ENCODE data around the gene AMPD3. TPM values are rescaled to one million over a fixed set of nuclear protein-coding genes. Genes with fewer than 3 reads are reported as not detected.
A peak's percentile ranks its signal among the peaks of the same experiment; 100 is the strongest.

AMPD3 gene
- total RNA-seq, 1 experiment from 2014 or later: 5.4 TPM

GRCh38 chr11:10498022-10498400, 42.9 kb downstream of the AMPD3 start:
- no peak for DNase-seq (ENCODE audit: unreplicated experiment)
- no peak overlapping the region for H3K4me3 Mint-ChIP-seq (ENCODE audit: unreplicated experiment)
- no peaks in the 10 kb centered on the region for H3K9me3 Mint-ChIP-seq (ENCODE audit: unreplicated experiment)
- no peak for TF ChIP-seq CTCF (IDR thresholded peaks at IDR 0.05; ENCODE audit: unreplicated experiment)
- POLR2A ChIA-PET: interaction anchor here (0.6 to 1.6 kb wide), 4 partner anchors 8 to 222 kb away, joined by 3 to 5 read pairs (median 4); no protein-coding TSS in a partner anchor
- no peak overlapping the region for H3K27ac Mint-ChIP-seq (ENCODE audit: low read depth, unreplicated experiment)
- H3K27me3 Mint-ChIP-seq (ENCODE audit: insufficient read depth, unreplicated experiment): no peaks in the 10 kb centered on the region
- BruUV-seq (replicated peaks): no TSS peak
- no peaks in the 10 kb centered on the region for H3K4me1 Mint-ChIP-seq (ENCODE audit: insufficient read depth, unreplicated experiment)
- CTCF ChIA-PET: no interaction called here
- intact Hi-C loops (cut with micrococcal nuclease): no loop called here
- H3K36me3 Mint-ChIP-seq (ENCODE audit: insufficient read depth, unreplicated experiment): peaks cover 7% of the 10 kb centered on the region

- H3K27ac Mint-ChIP-seq (ENCODE audit: low read depth, unreplicated experiment): no peak overlapping the region
- intact Hi-C loops (cut with micrococcal nuclease): no loop called here
- DNase-seq (ENCODE audit: unreplicated experiment): no peak
- TF ChIP-seq CTCF (IDR thresholded peaks at IDR 0.05; ENCODE audit: unreplicated experiment): no peak
- BruUV-seq (replicated peaks): no TSS peak
- peaks cover 4% of the 10 kb centered on the region for H3K36me3 Mint-ChIP-seq (ENCODE audit: insufficient read depth, unreplicated experiment)
- no peaks in the 10 kb centered on the region for H3K9me3 Mint-ChIP-seq (ENCODE audit: unreplicated experiment)
- CTCF ChIA-PET: no interaction called here
- no peak overlapping the region for H3K4me3 Mint-ChIP-seq (ENCODE audit: unreplicated experiment)
- H3K4me1 Mint-ChIP-seq (ENCODE audit: insufficient read depth, unreplicated experiment): no peaks in the 10 kb centered on the region
- H3K27me3 Mint-ChIP-seq (ENCODE audit: insufficient read depth, unreplicated experiment): no peaks in the 10 kb centered on the region
- POLR2A ChIA-PET: interaction anchor here (0.7 to 1.6 kb wide), 2 partner anchors 20 to 223 kb away, joined by 3 to 5 read pairs; no protein-coding TSS in a partner anchor
Measured at GRCh38 chr11:10498426-10499250, 43.6 kb downstream of the AMPD3 start.

GRCh38 chr11:10499452-10499851, 44.4 kb downstream of the AMPD3 start:
- POLR2A ChIA-PET: no interaction called here
- no peak for TF ChIP-seq CTCF (IDR thresholded peaks at IDR 0.05; ENCODE audit: unreplicated experiment)
- intact Hi-C loops (cut with micrococcal nuclease): no loop called here
- no peaks in the 10 kb centered on the region for H3K9me3 Mint-ChIP-seq (ENCODE audit: unreplicated experiment)
- no peak overlapping the region for H3K27ac Mint-ChIP-seq (ENCODE audit: low read depth, unreplicated experiment)
- CTCF ChIA-PET: no interaction called here
- peaks cover 4% of the 10 kb centered on the region for H3K36me3 Mint-ChIP-seq (ENCODE audit: insufficient read depth, unreplicated experiment)
- H3K27me3 Mint-ChIP-seq (ENCODE audit: insufficient read depth, unreplicated experiment): no peaks in the 10 kb centered on the region
- DNase-seq (ENCODE audit: unreplicated experiment): peak; percentile 54
- H3K4me1 Mint-ChIP-seq (ENCODE audit: insufficient read depth, unreplicated experiment): no peaks in the 10 kb centered on the region
- no peak overlapping the region for H3K4me3 Mint-ChIP-seq (ENCODE audit: unreplicated experiment)
- no TSS peak for BruUV-seq (replicated peaks)

- POLR2A ChIA-PET: no interaction called here
- no TSS peak for BruUV-seq (replicated peaks)
Measured at GRCh38 chr11:10499874-10500601, 45.0 kb downstream of the AMPD3 start.

More at GRCh38 chr11:10499874-10500601, 45.0 kb downstream of the AMPD3 start:
- H3K4me3 Mint-ChIP-seq (ENCODE audit: unreplicated experiment): no peak overlapping the region
- no peaks in the 10 kb centered on the region for H3K4me1 Mint-ChIP-seq (ENCODE audit: insufficient read depth, unreplicated experiment)
- no peak for DNase-seq (ENCODE audit: unreplicated experiment)
- intact Hi-C loops (cut with micrococcal nuclease): no loop called here
- TF ChIP-seq CTCF (IDR thresholded peaks at IDR 0.05; ENCODE audit: unreplicated experiment): no peak
- CTCF ChIA-PET: no interaction called here
- H3K27ac Mint-ChIP-seq (ENCODE audit: low read depth, unreplicated experiment): no peak overlapping the region
- H3K27me3 Mint-ChIP-seq (ENCODE audit: insufficient read depth, unreplicated experiment): no peaks in the 10 kb centered on the region
- peaks cover 4% of the 10 kb centered on the region for H3K36me3 Mint-ChIP-seq (ENCODE audit: insufficient read depth, unreplicated experiment)
- H3K9me3 Mint-ChIP-seq (ENCODE audit: unreplicated experiment): no peaks in the 10 kb centered on the region
